ENCODE measurements around the gene CCDC86.

The CCDC86 gene

GRCh38 chr11:60852117-60852981 is 10.4 kb downstream of the CCDC86 start:
- no peak for DNase-seq (ENCODE audit: low spot score)
- no peak for TF ChIP-seq CTCF (IDR thresholded peaks at IDR 0.05; ENCODE audit: extremely low read depth, insufficient read depth, missing control alignments)
- in situ Hi-C loops (cut with MboI; ENCODE audit: low pct_unique_long_range_greater_than_20kb, low sequenced_read_pairs, unreplicated experiment), result loop anchor here (10.0 kb wide), 1 partner anchor 68 kb away; the partner anchor contains the start of gene MS4A10

- no peak for TF ChIP-seq CTCF (IDR thresholded peaks at IDR 0.05; ENCODE audit: extremely low read depth, insufficient read depth, missing control alignments)
- no peak for DNase-seq (ENCODE audit: low spot score)
- in situ Hi-C loops (cut with MboI; ENCODE audit: low pct_unique_long_range_greater_than_20kb, low sequenced_read_pairs, unreplicated experiment), result loop anchor here (10.0 kb wide), 1 partner anchor 68 kb away; the partner anchor contains the start of gene MS4A10
Observed at GRCh38 chr11:60852982-60853950, 11.4 kb downstream of the CCDC86 start.

GRCh38 chr11:60854140-60854846 is 12.4 kb downstream of the CCDC86 start:
- DNase-seq (ENCODE audit: low spot score), result no peak
- TF ChIP-seq CTCF (IDR thresholded peaks at IDR 0.05; ENCODE audit: extremely low read depth, insufficient read depth, missing control alignments), result no peak
- in situ Hi-C loops (cut with MboI; ENCODE audit: low pct_unique_long_range_greater_than_20kb, low sequenced_read_pairs, unreplicated experiment), result loop anchor here (10.0 kb wide), 1 partner anchor 69 kb away; the partner anchor contains the start of gene MS4A10

GRCh38 chr11:60854847-60855725 is 13.2 kb downstream of the CCDC86 start:
- no peak for TF ChIP-seq CTCF (IDR thresholded peaks at IDR 0.05; ENCODE audit: extremely low read depth, insufficient read depth, missing control alignments)
- no peak for DNase-seq (ENCODE audit: low spot score)
- in situ Hi-C loops (cut with MboI; ENCODE audit: low pct_unique_long_range_greater_than_20kb, low sequenced_read_pairs, unreplicated experiment), result loop anchor here (10.0 kb wide), 1 partner anchor 70 kb away; the partner anchor contains the start of gene MS4A10

- in situ Hi-C loops (cut with MboI; ENCODE audit: low pct_unique_long_range_greater_than_20kb, low sequenced_read_pairs, unreplicated experiment), result loop anchor here (10.0 kb wide), 1 partner anchor 71 kb away; the partner anchor contains the start of gene MS4A10
- no peak for DNase-seq (ENCODE audit: low spot score)
- no peak for TF ChIP-seq CTCF (IDR thresholded peaks at IDR 0.05; ENCODE audit: extremely low read depth, insufficient read depth, missing control alignments)
Observed at GRCh38 chr11:60855726-60856633, 14.1 kb downstream of the CCDC86 start, which contains the start of gene PTGDR2. Gene PTGDR2, minus strand, starts transcription at chr11:60855950. Its CDS starts 2,228 bp downstream, at chr11:60853722.
